Hematopoietic multipotent progenitor cell treated with erythropoietin and hydrocortisone succinate and interleukin-3 and kit ligand, for 8 days (in vitro differentiated cells): ENCODE data around the gene C5orf24.
A peak's percentile ranks its signal among the peaks of the same experiment; 100 is the strongest.
"Not testable (repeated sequence)": the region's sequence is repeated elsewhere in the genome, so short reads cannot be mapped to it uniquely, and the experiment has no call there.

Source experiments
- DNase-seq: peaks from one replicate; pipeline ENCODE4 v3.0.0-alpha.2; 2015

The C5orf24 gene

DNA sequence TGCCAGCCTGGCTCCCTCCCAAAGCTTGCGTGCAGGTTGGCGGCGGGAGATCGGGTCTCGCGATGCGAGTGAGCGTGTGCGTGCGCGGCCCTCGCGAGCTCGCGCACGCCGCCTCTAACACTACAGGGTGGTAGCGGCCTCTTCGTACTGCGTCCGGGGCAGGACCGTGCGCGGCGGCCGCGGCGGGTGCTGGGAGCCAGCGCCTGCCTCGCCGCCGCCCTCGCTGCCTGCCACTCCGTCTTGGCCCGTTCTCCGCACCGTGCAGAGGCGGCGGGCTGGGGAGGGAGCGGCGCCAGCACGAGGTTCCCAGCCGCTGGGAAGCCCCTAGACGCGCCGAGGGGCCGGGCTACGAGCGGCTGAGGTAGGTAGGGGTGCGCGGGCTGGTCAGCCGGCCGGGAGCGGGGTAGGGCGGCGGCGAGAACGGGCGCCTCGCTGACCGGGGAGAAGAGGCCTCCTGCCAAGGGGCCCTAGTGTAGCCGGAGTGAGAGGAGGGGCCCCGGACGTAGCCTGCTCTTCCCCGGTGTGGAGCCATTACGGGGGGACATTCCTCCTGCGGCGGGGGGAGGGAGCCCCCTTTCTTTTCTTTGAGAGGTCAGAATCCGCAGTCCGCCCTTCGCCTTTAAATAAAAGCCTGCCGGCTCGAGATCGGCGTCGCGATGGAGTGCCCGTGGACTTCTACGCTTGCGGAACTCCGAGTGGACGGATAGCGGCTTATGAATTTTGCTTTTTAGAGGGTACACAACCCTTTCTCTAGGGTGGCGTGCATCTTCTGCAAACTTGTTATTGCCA, at the start of gene C5orf24:
C5orf24 (plus strand) TSS at position 117 of the 789 bp plus-strand sequence. CDS start 8,933 bp downstream, outside the sequence.
- peak; percentile 95 for DNase-seq

GRCh38 chr5:134798468-134798867, 47.3 kb upstream of the C5orf24 start:
- DNase-seq, result no peak

GRCh38 chr5:134803821-134804220, 41.9 kb upstream of the C5orf24 start:
- DNase-seq, result no peak

GRCh38 chr5:134813407-134813806, 32.4 kb upstream of the C5orf24 start:
- DNase-seq, result no peak

DNA sequence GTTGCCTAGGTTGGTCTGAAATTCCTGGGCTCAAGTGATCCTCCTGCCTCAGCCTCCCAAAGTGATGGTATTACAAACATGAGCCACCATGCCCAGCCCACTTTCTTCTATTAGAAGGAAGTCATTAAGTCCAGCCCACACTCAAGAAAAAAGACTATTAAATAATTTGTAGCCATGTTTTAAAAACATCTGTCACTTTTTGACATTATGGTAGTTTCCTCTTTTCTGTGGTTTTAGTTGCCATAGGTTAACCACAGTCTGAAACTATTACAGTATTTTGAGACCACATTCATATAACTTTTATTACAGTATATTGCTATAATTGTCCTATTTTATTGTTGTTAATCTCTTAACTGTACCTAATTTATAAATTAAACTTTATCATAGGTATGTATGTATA, 31.9 kb upstream of the C5orf24 start:
- peak; percentile 16 for DNase-seq

- no peak for DNase-seq
Observed at GRCh38 chr5:134817006-134817405, 28.8 kb upstream of the C5orf24 start.

- DNase-seq, result no peak
Observed at GRCh38 chr5:134818776-134819175, 27.0 kb upstream of the C5orf24 start.

DNA sequence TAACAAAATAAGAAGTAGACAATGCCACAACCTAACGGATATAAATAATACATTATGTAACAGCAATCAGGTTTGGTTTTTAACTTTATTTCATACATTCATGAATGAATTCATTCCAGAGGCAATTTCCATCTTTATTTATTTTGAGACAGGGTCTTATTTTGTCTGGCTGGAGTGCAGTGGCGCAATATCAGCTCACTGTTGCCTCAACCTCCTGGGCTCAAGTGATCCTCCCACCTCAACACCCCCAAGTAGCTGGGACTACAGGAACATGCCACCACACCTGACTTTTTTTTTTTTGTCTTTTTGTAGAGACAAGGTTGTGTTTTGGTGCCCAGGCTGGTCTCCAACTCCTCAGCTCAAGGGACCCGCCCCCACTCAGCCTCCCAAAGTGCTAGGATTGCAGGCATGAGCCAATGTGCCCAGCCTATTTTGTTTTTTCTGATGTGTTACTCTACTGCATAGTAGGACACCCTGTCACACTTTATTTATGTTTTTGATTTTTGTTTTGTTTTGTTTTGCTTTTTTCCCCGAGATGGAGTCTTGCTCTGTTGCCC, 26.3 kb upstream of the C5orf24 start:
- DNase-seq, result no peak

DNA sequence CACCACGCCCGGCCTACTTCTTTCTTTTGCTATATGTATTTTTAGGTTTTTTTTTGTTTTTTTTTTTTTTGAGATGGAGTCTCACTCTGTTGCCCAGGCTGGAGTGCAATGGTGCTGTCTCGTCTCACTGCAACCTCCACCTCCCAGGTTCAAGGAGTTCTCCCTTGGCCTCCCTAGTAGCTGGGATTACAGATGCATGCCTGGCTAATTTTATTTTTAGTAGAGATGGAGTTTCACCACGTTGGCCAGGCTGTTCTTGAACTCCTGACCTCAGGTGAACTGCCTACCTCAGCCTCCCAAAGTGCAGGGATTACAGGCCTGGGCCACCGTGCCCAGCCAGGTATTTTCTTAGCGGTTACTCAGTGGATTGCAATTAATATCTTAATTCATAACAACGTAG, 23.9 kb upstream of the C5orf24 start:
- no peak for DNase-seq

DNA sequence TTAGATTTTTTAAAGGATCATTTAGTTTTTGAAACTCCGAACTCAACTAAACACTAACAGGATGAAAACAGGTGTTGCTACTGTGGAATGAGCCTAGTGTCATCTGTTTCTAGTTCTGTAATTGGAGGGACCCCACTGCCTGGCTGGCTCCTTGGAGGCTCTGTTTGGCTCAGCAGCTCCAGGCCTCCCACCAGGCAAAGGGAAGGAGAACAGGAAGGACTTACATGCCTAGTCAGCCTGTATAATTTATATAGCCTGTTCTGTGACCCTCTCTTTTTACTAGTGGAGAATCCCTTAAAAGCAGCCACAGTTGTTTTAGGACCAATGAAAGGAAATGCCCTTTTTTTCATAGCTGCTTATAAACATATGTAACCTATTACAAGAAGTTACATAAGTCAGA, 21.1 kb upstream of the C5orf24 start:
- DNase-seq, result no peak

- no peak for DNase-seq
Observed at GRCh38 chr5:134825212-134825611, 20.6 kb upstream of the C5orf24 start.

DNA sequence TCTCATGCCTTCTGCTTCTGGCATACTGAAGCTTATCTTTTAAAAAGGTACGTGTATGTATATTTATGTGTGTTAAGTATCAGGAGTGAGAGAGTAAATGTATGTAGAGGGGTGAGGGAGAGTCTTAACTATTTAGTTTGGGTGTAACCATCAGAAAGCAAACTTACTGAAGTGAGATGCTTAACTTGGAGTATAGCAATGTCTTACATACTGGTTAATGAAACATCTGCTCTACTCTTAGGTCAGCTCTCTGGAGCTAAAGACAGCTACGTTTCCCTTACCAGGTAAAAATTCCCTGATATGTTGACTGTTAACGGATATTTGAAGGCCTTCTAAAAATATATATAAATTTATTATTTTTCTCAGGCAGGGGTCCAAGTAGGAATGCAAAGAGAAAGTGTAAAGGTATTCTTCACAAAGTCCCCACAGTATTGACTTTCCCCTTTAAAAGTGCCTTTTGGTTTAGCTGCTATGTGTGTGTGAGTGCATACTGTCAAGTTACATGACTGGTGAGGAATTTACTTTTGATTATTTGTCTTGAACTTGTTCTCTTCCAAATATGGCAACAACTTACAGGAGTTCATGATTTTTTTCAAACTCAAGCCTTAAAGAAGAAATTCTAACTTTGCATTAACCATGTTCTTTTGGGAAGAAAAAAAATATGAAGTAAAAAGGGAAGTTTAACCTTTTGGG, 12.3 kb upstream of the C5orf24 start:
- DNase-seq, result no peak

DNA sequence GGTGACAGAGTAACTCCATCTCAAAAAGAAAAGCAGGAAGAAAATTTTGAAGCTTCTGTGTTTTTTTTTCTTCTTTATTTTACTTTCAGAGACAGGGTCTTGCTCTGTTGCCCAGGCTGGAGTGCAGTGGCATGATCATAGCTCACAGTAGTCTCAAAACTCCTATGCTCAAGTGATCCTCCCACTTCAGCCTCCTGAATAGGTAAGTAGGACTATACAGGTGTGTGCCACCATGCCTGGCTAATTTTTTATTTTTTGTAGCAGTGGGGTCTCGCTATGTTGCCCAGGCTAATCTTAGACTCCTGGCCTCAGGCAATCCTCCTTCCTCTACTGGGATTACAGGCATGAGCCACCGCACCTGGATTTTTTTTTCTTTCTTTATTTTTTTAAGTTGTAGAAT, 10.1 kb upstream of the C5orf24 start:
- DNase-seq, result no peak

DNA sequence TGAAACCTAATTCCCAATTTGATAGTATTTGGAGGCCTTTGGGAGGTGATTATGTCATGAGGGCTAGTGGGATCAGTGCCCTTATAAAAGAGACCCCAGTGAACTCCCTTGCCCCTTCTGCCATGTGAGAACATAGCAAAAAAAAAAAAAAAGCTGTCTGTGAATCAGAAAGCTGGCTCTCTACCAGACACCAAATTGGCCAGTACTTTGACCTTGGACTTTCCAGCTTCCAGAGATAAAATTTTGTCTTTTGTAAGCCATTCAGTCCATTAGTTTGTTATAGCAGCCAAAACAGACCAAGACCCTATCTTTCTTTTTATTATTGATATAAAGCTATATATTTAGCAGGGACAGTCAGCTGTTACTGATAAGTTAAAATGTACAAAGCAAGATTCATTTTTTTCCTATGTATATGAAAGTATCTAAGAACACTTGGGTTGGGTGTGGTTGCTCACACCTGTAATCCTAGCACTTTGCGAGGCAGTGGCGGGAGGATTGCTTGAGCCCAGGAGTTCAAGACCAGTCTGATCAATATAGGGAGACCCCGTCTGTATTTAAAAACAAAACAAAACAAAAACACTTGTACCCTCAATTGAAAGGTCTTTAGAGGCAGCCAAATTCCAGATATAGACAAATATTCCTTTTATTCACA, 8.1 kb upstream of the C5orf24 start:
- DNase-seq, result no peak

GRCh38 chr5:134838361-134838760, 7.4 kb upstream of the C5orf24 start:
- not testable (repeated sequence) for DNase-seq

DNA sequence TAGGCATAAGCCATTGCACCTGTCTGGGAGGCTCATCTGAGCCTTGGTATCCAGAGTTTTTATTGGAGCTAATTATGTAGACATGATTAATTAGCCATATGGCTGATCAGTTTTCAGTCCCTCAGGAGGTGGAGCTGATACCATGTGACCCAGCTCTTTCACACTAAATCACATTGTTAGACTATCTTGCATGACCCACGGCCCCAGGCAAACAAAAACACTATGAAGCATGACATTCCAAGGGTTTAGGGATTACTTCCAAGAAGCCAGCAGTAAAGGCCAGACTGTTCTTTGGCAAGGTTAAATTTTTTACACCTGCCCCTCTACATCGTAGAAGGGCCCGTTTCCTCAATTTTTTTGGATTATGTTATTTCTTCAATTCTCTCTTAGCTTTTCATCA, 5.0 kb upstream of the C5orf24 start:
- DNase-seq, result no peak

- DNase-seq, result no peak
Observed at GRCh38 chr5:134844252-134844651, 1.5 kb upstream of the C5orf24 start.

DNA sequence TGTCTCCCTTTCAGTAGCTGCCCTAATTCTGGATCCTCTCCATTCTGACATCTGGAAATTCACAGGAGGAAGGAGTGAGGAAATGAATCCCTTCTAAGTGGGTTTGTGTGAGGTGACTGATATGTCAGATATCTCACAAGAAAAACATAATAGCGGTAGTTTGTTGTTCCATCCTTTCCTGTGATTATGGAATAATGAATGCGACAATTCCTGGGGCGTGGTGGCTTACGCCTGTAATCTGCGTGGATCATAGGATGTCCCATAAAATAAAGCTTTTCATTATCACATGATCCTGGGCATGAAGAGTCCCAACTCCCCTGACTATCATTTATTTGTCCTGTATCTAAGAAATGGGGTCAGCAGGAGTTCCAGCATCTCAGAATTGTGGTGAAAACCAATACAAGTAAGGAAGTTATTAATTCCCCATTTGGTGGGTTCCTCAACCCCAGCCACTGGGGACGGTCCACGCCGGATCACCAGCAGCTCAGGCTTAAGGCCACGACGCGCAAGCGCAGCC, 375 bp upstream of the C5orf24 start:
- DNase-seq, result no peak

GRCh38 chr5:134846641-134846960, 833 bp downstream of the C5orf24 start:
- peak; percentile 63 for DNase-seq

- not testable (repeated sequence) for DNase-seq
Observed at GRCh38 chr5:134849434-134849933, 3.7 kb downstream of the C5orf24 start.

DNA sequence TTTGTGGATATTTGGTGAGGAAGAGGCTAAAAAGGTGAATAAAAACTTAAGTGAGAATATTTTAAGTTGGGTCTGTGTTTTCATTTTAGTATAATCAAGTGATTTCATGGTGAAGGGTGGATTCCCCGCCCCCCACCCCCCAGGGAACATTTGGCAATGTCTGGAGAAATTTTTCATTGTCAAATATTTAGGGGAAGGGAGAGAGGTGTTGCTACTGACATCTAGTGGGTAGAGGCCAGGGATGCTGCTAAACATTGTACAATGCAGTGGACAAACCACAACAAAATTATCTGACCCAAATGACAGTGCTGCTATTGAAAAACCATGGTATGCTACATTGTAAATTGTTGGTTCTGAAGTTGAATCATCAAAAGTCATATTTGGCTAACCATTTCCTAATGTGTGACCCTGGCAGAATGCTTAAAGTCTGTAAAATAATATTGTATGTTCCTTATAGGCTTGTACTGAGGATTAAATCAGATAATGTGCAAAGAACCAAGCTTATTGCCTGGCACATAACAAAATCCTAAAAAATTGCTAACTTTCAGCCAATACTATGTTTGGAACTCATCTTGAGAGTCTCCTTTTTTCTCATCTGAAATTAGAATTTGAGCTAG, 5.6 kb downstream of the C5orf24 start:
- peak; percentile 59 for DNase-seq

GRCh38 chr5:134856465-134856864, 10.7 kb downstream of the C5orf24 start:
- DNase-seq, result not testable (repeated sequence)

DNA sequence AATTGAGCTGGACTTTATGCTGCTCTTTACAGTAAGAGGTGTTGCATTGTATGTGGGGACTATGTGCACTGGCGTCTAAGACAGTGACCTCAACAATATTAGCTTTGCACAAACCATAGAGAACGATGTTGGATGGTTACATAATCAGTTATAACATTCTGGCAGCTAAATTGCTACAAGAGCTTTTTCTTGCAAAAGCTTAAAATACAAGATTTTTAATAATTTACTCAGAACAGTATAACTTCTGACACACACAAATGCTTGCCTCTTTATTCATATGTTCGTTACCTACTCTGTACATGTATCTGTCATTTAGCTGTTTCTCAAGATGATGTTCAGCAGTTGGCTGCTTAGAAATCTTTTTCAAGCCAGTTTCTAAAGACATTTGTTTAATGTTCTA, 11.6 kb downstream of the C5orf24 start:
- no peak for DNase-seq
